Activated naive CD8-positive, alpha-beta T cell (primary cell): Measurements from ENCODE around the gene MFSD6L.

ENCODE experiments used
- H3K27ac Mint-ChIP-seq: one replicate; pipeline ENCODE4 v1.8.0; 2021; ENCODE audit warnings: mixed read lengths
- H3K27me3 Mint-ChIP-seq: one replicate; pipeline ENCODE4 v1.8.0; 2021; ENCODE audit warnings: mixed read lengths
- H3K36me3 Mint-ChIP-seq: one replicate; pipeline ENCODE4 v1.8.0; 2021; ENCODE audit warnings: mixed read lengths
- H3K4me1 Mint-ChIP-seq: one replicate; pipeline ENCODE4 v1.8.0; 2021; ENCODE audit warnings: low read depth, mixed read lengths
- H3K4me3 Mint-ChIP-seq: one replicate; pipeline ENCODE4 v1.8.0; 2021; ENCODE audit warnings: mild to moderate bottlenecking, mixed read lengths
- H3K9me3 Mint-ChIP-seq: one replicate; pipeline ENCODE4 v1.8.0; 2021; ENCODE audit warnings: low read depth, mixed read lengths

The MFSD6L gene

DNA sequence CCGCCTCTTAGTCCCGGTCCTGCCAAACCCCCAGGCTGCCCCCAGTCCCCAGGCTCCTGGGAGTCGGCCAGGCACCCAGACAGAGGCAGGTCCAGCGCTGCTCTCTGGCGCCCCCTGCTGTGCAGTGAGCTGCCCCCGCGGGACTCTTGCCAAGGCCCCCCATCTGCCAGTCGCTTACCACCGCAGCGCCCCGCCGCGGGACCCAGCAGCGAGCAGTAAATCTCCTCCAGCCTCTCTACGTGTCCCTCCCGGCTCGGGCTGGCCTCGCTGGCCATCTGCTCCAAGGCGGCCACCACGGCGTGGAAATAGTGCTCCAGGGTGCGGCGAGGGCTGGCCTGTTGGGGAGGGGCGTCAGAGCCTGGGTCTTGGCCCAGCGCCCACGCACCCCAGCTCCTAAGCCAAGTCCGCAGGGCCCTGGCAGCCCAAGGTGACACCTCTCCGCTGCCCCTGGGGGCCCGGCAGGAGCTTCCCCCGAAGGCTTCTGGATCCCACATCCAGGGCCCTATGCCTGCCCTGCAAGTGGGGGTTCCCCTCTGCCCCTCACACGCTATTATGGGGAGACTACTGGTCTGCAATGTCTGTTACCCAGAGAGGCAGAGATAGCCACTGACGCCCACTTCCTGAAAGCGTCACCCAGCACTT lies 33.7 kb upstream of the MFSD6L start:
- no peaks in the 10 kb centered on the region for H3K27me3 Mint-ChIP-seq

DNA sequence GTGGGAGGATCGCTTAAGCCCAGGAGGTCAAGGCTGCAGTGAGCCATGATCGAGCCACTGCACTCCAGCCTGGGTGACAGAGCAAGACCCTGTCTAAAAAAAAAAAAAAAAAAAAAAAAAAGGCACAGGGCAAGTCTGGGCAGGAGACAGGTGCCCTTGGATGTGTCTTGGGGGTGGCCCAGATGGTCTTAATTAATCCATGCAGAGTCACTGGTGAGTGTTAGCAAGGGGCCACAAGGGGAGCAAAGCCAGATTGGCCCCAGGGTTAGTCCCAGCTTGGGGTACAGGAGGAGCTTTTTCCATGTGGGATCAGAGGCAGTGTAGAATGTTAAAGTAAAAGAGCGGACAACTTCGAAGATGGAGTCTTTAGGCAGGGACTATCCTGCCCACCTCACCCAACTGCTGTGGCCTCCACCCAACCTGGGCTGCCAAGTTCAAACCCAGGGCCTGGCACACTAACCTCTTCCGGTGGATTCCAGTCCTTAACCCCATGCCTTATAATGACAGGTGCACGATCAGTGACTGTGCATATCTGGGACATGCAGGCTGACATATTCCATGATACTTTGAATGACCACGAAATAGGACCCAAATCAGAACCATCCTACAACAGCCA lies 32.2 kb upstream of the MFSD6L start:
- Mint-ChIP-seq H3K27ac (no peak overlapping the region), H3K4me3 (no peak overlapping the region), H3K4me1 (no peaks in the 10 kb centered on the region), H3K9me3 (no peaks in the 10 kb centered on the region), H3K27me3 (no peaks in the 10 kb centered on the region), H3K36me3 (no peaks in the 10 kb centered on the region)

More for the DNA sequence above, 33.7 kb upstream of the MFSD6L start:
- H3K36me3 Mint-ChIP-seq: no peaks in the 10 kb centered on the region
- no peaks in the 10 kb centered on the region for H3K9me3 Mint-ChIP-seq
- no peaks in the 10 kb centered on the region for H3K4me1 Mint-ChIP-seq
- H3K4me3 Mint-ChIP-seq: no peak overlapping the region
- no peak overlapping the region for H3K27ac Mint-ChIP-seq

DNA sequence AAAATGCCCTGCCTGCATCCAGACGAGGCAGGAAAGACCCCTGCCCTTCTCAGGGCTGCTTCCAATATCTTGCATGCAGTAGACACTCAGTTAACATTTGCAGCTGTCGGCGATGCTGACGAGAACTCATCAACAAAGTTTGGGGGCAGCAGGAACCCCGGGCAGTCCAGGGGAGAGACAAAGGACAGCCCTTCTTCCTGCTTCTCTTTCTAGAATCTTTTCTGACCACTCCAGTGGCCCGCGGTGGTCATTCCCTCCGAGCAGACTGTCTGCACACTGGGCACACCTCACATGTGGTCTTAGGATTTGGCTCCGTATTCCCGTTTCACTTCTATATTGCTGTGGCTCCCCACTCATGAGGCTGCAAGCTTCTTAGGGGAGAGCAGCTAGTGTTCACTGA lies 31.0 kb upstream of the MFSD6L start:
- Mint-ChIP-seq H3K4me1 (no peaks in the 10 kb centered on the region), H3K36me3 (no peaks in the 10 kb centered on the region), H3K9me3 (no peaks in the 10 kb centered on the region), H3K4me3 (no peak overlapping the region), H3K27me3 (no peaks in the 10 kb centered on the region), H3K27ac (no peak overlapping the region)

DNA sequence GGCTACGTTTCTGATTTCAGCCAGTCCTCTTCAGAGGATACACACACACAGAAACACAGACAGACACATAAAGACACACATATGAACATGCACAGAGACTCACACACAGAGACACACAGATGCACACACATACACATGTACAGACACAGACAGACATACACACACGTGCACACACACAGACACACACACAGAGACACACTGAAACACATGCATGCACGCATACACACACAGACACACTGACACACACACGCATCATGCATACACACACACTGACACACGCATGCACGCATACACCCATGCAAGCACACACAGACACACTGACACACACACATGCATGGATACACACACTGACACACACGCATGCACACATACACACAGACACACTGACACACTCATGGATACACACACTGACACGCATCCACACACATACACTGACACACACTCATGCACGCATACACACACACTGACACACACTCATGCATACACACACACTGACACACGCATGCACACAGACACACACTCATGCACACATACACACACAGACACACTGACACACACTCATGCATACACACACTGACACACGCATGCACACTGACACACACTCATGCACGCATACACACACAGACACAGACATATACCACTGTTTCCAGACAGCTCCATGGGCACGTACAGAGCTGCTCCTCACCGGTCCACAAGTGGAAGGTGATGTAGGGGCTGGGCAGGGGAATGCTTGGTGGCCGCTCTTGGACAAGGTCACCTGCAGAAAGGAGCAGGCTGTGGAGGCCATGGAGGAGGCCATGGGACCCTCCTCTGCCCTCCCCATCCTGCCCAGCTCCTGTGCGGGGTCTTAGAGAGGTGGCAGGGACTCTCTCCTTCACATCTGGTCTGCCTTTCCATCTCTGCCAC lies 30.1 kb upstream of the MFSD6L start:
- H3K27ac Mint-ChIP-seq: no peak overlapping the region
- peaks cover 2% of the 10 kb centered on the region for H3K36me3 Mint-ChIP-seq
- H3K27me3 Mint-ChIP-seq: no peaks in the 10 kb centered on the region
- peaks cover 8% of the 10 kb centered on the region for H3K9me3 Mint-ChIP-seq
- no peaks in the 10 kb centered on the region for H3K4me1 Mint-ChIP-seq
- no peak overlapping the region for H3K4me3 Mint-ChIP-seq

DNA sequence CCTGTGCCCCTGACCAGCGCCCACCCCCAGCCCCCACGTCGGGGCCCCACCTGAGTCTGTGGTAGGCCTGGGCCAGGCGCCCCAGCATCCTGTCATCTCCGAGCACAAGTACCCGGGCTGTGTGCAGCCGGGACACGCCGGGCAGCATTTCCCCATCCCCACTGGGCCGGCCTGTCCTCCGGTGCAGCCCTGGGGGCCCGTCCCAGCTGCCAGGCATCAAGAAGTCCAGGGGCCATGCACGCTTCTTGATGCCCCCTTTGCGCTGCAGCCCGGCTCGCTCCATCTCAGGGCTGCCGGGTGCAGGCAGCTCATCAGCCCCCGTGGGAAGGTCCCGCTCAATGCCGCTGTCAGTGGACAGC lies 29.3 kb upstream of the MFSD6L start:
- peaks cover 3% of the 10 kb centered on the region for H3K36me3 Mint-ChIP-seq
- H3K9me3 Mint-ChIP-seq: peaks cover 8% of the 10 kb centered on the region
- H3K4me1 Mint-ChIP-seq: no peaks in the 10 kb centered on the region
- H3K27me3 Mint-ChIP-seq: no peaks in the 10 kb centered on the region
- H3K4me3 Mint-ChIP-seq: no peak overlapping the region
- H3K27ac Mint-ChIP-seq: no peak overlapping the region

DNA sequence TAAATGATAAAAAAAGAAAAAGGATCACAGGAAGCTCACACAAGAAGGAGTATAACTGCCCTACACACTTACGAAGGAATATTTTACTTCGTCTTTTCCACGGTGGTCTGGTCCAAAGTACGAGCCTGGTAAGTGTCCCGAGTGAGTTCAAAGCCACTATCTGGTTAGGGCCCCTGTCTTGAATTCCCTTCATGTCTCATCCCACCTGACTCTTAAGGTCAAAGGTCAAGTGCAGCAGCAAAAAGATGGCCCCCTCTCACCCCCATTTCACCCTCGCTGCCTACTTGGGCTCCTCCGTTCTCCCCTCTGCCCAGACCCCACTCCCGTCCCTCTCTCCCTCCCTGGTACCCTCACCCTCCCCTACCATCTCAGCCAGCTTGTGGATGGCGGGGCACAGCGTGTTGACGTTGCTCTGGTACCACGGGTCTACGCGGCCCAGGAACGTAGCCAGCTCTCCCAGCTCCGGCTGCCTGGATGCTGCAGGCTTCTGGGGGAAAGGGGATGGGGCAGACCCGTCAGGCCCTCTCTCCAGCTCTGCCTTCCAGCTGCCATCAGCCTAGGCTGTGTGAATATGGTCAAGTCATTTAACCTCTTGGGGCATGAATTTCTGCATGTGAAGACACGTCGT lies 27.8 kb upstream of the MFSD6L start:
- no peak overlapping the region for H3K27ac Mint-ChIP-seq
- peaks cover 8% of the 10 kb centered on the region for H3K9me3 Mint-ChIP-seq
- H3K36me3 Mint-ChIP-seq: peaks cover 3% of the 10 kb centered on the region
- H3K27me3 Mint-ChIP-seq: no peaks in the 10 kb centered on the region
- no peak overlapping the region for H3K4me3 Mint-ChIP-seq
- H3K4me1 Mint-ChIP-seq: no peaks in the 10 kb centered on the region

DNA sequence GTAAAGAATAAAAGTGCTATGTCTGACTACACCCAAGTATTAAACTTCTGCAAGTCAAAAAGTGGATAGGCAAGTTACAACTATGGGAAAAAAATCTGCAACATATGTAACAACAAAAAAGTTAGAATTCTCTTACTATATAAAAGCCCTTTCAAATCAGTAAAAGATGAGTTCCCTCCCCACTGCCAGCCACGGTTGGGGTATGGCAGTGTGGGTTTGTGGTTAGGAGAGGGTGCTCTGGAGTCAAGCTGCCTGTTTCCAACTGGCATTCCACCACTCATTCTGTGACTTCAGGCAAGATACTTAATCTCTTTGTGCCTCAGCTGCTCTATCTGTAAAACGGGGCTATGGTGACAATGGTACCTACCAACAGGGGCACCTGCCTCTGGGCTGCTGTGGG lies 26.6 kb upstream of the MFSD6L start:
- Mint-ChIP-seq H3K27ac (no peak overlapping the region), H3K4me1 (no peaks in the 10 kb centered on the region), H3K27me3 (no peaks in the 10 kb centered on the region)

DNA sequence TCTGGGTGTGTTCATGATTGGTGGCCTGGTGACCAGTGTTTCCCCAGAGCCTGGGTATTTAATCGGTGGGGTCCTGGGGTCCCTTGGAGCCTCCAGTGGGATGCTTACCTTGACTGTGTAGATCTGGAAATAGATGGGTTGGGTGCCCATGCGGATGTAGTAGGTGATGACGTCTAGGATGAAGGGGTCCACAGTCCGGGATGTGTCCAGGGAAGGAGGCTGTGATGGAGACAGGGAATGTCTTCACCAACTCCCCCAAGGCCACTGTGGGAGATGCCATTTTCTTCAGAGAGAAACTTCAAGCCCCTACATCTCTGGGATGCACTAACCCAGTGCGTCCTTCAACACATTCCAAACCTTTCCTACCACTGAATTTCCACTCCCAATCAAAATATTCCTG lies 24.1 kb upstream of the MFSD6L start:
- Mint-ChIP-seq H3K4me3 (no peak overlapping the region), H3K27ac (no peak overlapping the region), H3K4me1 (no peaks in the 10 kb centered on the region), H3K36me3 (peaks cover 3% of the 10 kb centered on the region), H3K27me3 (no peaks in the 10 kb centered on the region), H3K9me3 (peaks cover 8% of the 10 kb centered on the region)

More for the DNA sequence above, 26.6 kb upstream of the MFSD6L start:
- Mint-ChIP-seq H3K36me3 (peaks cover 3% of the 10 kb centered on the region), H3K9me3 (peaks cover 8% of the 10 kb centered on the region), H3K4me3 (no peak overlapping the region)

DNA sequence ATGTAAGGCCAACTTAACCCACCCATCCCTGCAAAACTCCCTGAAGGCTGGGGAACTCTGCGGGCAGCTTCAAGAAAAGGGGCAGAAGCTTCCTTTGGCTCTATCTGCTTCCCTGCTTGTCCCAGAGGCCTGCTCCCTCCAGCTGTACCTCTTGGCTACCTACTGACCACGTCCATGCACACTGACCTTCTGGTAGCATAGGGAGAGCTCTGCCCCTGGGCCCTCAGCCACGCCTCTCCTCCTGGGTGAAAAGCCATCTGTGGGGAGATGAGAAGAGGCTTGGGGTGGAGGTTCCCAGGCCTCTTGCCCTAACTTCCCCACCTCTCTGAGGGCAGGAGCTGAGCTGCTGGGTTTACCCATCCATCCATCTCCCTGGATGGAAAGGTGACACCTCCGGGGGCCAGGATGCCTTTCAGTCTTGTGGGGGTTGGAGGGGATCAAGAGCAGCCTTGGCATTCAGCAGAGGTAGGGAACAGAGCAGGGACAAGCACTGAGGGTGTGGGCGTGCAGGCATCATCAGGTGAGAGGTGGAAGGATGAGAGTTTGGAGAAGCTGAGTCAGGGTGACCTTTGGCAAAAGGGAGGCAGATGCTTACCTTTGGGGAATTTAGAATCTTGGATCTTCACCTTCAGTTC lies 23.4 kb upstream of the MFSD6L start:
- Mint-ChIP-seq H3K27me3 (no peaks in the 10 kb centered on the region), H3K36me3 (peaks cover 3% of the 10 kb centered on the region), H3K4me3 (no peak overlapping the region), H3K27ac (no peak overlapping the region), H3K9me3 (peaks cover 8% of the 10 kb centered on the region), H3K4me1 (no peaks in the 10 kb centered on the region)

DNA sequence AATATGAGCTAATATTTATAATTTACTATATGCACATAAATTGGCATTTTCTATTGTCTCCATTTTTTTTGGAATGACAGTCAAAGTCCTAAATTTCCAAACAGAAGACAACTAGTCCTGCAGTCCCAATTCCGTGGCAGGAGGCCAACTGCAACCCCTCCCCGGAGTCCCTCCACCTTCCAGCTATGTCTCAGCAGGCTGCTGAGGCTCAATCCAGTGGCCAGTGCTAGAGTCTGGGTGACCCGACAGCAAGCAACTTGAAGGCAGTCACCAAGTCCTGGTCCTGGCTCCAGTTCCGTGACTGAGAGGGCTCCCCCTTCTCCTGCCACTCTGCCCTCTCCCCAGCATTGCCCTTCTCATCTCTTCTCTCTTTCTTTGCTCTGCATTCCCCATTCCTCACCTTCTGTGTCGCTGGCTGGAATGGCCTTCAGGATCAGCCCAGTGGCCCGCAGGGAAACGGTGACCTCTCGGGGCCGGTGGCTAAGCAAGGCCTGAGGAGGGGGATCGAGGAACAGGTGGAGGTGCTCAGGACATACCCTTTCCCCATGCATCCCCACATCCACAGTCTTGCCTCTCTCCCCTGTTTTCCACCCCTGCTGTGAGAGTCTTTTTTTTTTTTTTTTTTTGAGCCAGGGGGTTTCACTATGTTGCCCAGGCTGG lies 22.4 kb upstream of the MFSD6L start:
- Mint-ChIP-seq H3K4me3 (no peak overlapping the region), H3K4me1 (no peaks in the 10 kb centered on the region), H3K36me3 (peaks cover 3% of the 10 kb centered on the region), H3K9me3 (peaks cover 8% of the 10 kb centered on the region), H3K27ac (no peak overlapping the region), H3K27me3 (no peaks in the 10 kb centered on the region)

DNA sequence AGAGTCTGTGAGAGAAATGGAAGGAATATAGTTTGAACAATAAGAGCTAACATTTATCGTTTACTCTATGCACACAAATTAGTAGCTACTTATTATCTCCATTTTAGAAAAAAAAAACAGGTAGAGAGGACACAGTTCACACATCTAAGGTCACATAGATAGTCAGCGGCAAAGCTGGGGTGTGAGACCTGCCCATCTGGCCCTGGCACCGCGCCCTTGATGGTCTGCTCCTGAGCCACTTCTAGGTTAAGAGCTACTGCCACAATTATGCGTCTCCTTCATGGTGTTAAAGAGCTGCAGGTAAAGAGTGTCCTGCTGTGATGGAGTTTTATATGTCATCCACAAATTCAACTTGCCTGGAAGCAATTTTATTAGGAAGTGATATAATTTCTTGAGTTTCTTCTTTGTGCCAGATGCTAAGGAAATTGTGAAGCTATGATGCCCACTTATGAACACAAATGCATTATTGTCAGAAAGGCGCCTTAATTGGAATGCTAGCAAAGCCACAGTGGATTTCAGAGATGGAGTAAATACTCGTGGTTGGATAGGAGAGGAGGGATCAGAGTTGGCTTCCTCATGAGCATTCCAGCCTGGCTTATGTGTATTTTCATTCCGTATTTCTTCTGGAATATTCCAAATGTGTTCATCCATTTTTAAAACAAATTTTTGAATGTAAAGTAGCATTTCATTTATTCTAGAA lies 21.3 kb upstream of the MFSD6L start:
- Mint-ChIP-seq H3K27ac (no peak overlapping the region), H3K27me3 (no peaks in the 10 kb centered on the region), H3K4me3 (no peak overlapping the region), H3K36me3 (peaks cover 3% of the 10 kb centered on the region), H3K9me3 (peaks cover 8% of the 10 kb centered on the region), H3K4me1 (no peaks in the 10 kb centered on the region)

DNA sequence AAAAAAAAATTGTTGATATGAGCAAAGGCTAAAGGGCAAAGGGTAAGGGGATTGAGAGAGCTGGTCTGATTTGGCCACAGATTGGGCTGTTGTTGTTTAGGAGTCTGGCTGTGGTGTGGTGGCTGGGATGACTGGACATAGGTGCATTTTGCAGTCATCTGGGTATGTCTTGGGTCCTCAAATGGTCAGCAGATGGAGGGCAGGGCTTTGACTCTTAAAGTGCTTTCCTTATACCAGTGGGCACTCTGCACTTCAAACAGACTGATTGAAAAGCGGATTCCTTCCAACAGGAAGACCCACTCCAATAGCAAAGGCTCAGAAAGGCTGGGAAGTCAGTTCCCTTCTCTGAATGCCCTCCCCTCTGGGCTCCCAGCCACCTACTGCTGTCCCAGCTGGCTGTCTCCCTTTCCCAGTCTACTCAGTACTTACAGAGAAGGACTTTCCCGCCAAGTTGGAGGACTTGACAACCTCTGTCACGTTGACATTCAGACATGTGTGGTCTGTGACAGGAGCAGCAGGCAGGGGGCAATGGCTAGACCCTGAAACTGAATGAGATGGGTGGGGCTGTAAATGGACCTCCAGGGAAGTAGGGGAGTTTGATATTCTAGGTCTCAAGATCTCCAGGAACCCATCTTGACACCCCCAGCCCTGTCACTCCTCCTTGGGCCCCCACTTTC lies 19.6 kb upstream of the MFSD6L start:
- Mint-ChIP-seq H3K4me1 (no peaks in the 10 kb centered on the region), H3K4me3 (no peak overlapping the region), H3K27ac (no peak overlapping the region), H3K9me3 (peaks cover 2% of the 10 kb centered on the region), H3K27me3 (no peaks in the 10 kb centered on the region), H3K36me3 (no peaks in the 10 kb centered on the region)

DNA sequence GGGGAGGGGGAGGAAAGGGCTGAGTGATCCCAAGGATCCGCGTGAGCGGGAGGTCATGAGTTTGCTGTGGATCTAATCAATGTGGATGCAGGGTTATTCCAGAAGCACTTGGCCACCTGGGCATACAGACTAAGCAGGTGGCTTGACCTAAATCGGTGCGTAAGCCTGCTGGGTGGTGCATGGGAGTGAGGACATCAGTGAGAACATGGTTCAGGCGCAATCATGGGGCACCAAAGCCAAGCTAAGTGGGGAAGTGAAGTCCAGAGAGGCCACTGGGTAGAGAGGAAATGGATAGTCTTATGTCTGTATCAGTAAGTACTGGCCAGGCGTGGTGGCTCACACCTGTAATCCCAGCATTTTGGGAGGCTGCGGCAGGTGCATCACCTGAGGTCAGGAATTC lies 18.9 kb upstream of the MFSD6L start:
- H3K4me3 Mint-ChIP-seq: no peak overlapping the region
- peaks cover 2% of the 10 kb centered on the region for H3K36me3 Mint-ChIP-seq
- peaks cover 5% of the 10 kb centered on the region for H3K9me3 Mint-ChIP-seq
- no peaks in the 10 kb centered on the region for H3K4me1 Mint-ChIP-seq
- H3K27me3 Mint-ChIP-seq: no peaks in the 10 kb centered on the region
- no peak overlapping the region for H3K27ac Mint-ChIP-seq
